HG03520 (cell line): ENCODE measurements around the gene HERPUD1.
A peak's percentile ranks its signal among the peaks of the same experiment; 100 is the strongest.
"Not testable (repeated sequence)": the region's sequence is repeated elsewhere in the genome, so short reads cannot be mapped to it uniquely, and the experiment has no call there.

ENCODE experiments used
- ATAC-seq: cut with Tn5 transposase; IDR thresholded peaks from one replicate; pipeline ENCODE4 v1.9.1; 2021; ENCODE audit warnings: mild to moderate bottlenecking, moderate library complexity; ENCODE audit not compliant: unreplicated experiment

Gene HERPUD1

GRCh38 chr16:56953006-56953405 is 21.1 kb downstream of the HERPUD1 start:
- ATAC-seq, result no peak

- no peak for ATAC-seq
Observed at GRCh38 chr16:56956076-56956475, 24.1 kb downstream of the HERPUD1 start.

GRCh38 chr16:56956756-56957155 is 24.8 kb downstream of the HERPUD1 start:
- ATAC-seq, result no peak

GRCh38 chr16:56960681-56961281 is 28.8 kb downstream of the HERPUD1 start:
- no peak for ATAC-seq

- no peak for ATAC-seq
Observed at GRCh38 chr16:56961386-56961785, 29.4 kb downstream of the HERPUD1 start.

GRCh38 chr16:56961851-56962281 is 29.9 kb downstream of the HERPUD1 start, which contains the start of gene CETP:
Gene CETP, plus strand, starts transcription at chr16:56961950. Its CDS starts 30 bp downstream, at chr16:56961980.
- ATAC-seq, result no peak

GRCh38 chr16:56964243-56965148 is 32.6 kb downstream of the HERPUD1 start:
- no peak for ATAC-seq

- no peak for ATAC-seq
Observed at GRCh38 chr16:56965149-56966092, 33.5 kb downstream of the HERPUD1 start.

- ATAC-seq, result no peak
Observed at GRCh38 chr16:56966093-56966475, 34.1 kb downstream of the HERPUD1 start.

GRCh38 chr16:56967733-56968132 is 35.8 kb downstream of the HERPUD1 start:
- no peak for ATAC-seq

- no peak for ATAC-seq
Observed at GRCh38 chr16:56969769-56970168, 37.8 kb downstream of the HERPUD1 start.

GRCh38 chr16:56970934-56971767 is 39.2 kb downstream of the HERPUD1 start:
- peak; percentile 45 for ATAC-seq

- no peak for ATAC-seq
Observed at GRCh38 chr16:56971768-56972043, 39.8 kb downstream of the HERPUD1 start.

GRCh38 chr16:56972403-56973293 is 40.7 kb downstream of the HERPUD1 start:
- no peak for ATAC-seq

GRCh38 chr16:56973294-56973689 is 41.4 kb downstream of the HERPUD1 start:
- ATAC-seq, result no peak

GRCh38 chr16:56973899-56974298 is 42.0 kb downstream of the HERPUD1 start:
- not testable (repeated sequence) for ATAC-seq

- no peak for ATAC-seq
Observed at GRCh38 chr16:56974549-56975300, 42.8 kb downstream of the HERPUD1 start.

- ATAC-seq, result no peak
Observed at GRCh38 chr16:56975714-56976113, 43.8 kb downstream of the HERPUD1 start.

- no peak for ATAC-seq
Observed at GRCh38 chr16:56977216-56977615, 45.3 kb downstream of the HERPUD1 start.
